CD4-positive, CD25-positive, alpha-beta regulatory T cell (primary cell): ENCODE data around the gene TANC1. TPM values are rescaled to one million over a fixed set of nuclear protein-coding genes. Genes with fewer than 3 reads are reported as not detected.

Source experiments
- ATAC-seq, 2 donors: fragments of 150-1000 bp; cut with Tn5 transposase; one replicate each; pipeline ENCODE4 v1.10.0; 2021; ENCODE audit warnings: low read depth in 2 of 2, moderate number of reproducible peaks in 2 of 2, moderate library complexity in 1 of 2
- DNase-seq, 3 donors: peaks; one replicate each; pipeline versions ENCODE4 v3.0.0 to v3.0.0-alpha.2; 2012 to 2022; ENCODE audit warnings: mixed read lengths in 1 of 3
- H3K27ac ChIP-seq: one replicate; pipeline ENCODE4 v1.7.0; 2013; ENCODE audit warnings: mild to moderate bottlenecking, low read length; ENCODE audit not compliant: insufficient read depth, poor library complexity, severe bottlenecking
- H3K27me3 ChIP-seq: one replicate; pipeline ENCODE4 v1.7.0; 2013; ENCODE audit warnings: low read length; ENCODE audit not compliant: control insufficient read depth, insufficient read depth
- H3K36me3 ChIP-seq: one replicate; pipeline ENCODE4 v1.7.0; 2013; ENCODE audit warnings: mild to moderate bottlenecking, low read length, moderate library complexity; ENCODE audit not compliant: control insufficient read depth, insufficient read depth
- H3K4me1 ChIP-seq: 2 replicates; pipeline ENCODE4 v1.7.0; 2013; ENCODE audit warnings: mild to moderate bottlenecking, low read length; ENCODE audit not compliant: insufficient read depth, control insufficient read depth, poor library complexity, severe bottlenecking
- H3K4me3 ChIP-seq: one replicate; pipeline ENCODE4 v1.7.0; 2013; ENCODE audit warnings: low read depth, mild to moderate bottlenecking, low read length, moderate library complexity
- H3K9me3 ChIP-seq, 2 experiments: 1 replicate in 1 of 2; 2 replicates in 1 of 2; pipeline ENCODE4 v1.7.0; 2013; ENCODE audit warnings: low read length in 2 of 2, mild to moderate bottlenecking in 1 of 2, moderate library complexity in 1 of 2; ENCODE audit not compliant: control insufficient read depth in 2 of 2
- H3K27ac Mint-ChIP-seq, 3 donors: one replicate each; pipeline ENCODE4 v1.8.0; 2020 to 2022; ENCODE audit warnings: mild to moderate bottlenecking in 3 of 3, mixed read lengths in 3 of 3, moderate library complexity in 2 of 3
- H3K27me3 Mint-ChIP-seq: one replicate; pipeline ENCODE4 v1.8.0; 2022; ENCODE audit warnings: mild to moderate bottlenecking, mixed read lengths
- H3K36me3 Mint-ChIP-seq: one replicate; pipeline ENCODE4 v1.8.0; 2020; ENCODE audit warnings: mixed read lengths
- H3K4me1 Mint-ChIP-seq, 4 donors: one replicate each; pipeline ENCODE4 v1.8.0; 2020 to 2022; ENCODE audit warnings: mixed read lengths in 4 of 4, mild to moderate bottlenecking in 1 of 4
- H3K4me3 Mint-ChIP-seq, 4 donors: one replicate each; pipeline ENCODE4 v1.8.0; 2020 to 2022; ENCODE audit warnings: mild to moderate bottlenecking in 4 of 4, mixed read lengths in 4 of 4, moderate library complexity in 3 of 4
- H3K9me3 Mint-ChIP-seq, 7 donors: one replicate each; pipeline ENCODE4 v1.8.0; 2020 to 2022; ENCODE audit warnings: mixed read lengths in 7 of 7, mild to moderate bottlenecking in 3 of 7, moderate library complexity in 2 of 7
- polyA plus RNA-seq, 4 donors: library from polyadenylated mRNA; unstranded; fragments of 300-500 nt; fragmentation: Illumina TruSeq; gene quantifications; one replicate each; pipeline ENCODE4 v1.2.3, GENCODE V29; 2021
- total RNA-seq: library from RNA; stranded (reverse); gene quantifications from one replicate; pipeline ENCODE4 v1.2.3, GENCODE V29; 2022

TANC1 gene
- total and polyA plus RNA-seq, 5 donors from 2014 or later: 0.06 to 0.07 TPM; not detected in 3

DNA sequence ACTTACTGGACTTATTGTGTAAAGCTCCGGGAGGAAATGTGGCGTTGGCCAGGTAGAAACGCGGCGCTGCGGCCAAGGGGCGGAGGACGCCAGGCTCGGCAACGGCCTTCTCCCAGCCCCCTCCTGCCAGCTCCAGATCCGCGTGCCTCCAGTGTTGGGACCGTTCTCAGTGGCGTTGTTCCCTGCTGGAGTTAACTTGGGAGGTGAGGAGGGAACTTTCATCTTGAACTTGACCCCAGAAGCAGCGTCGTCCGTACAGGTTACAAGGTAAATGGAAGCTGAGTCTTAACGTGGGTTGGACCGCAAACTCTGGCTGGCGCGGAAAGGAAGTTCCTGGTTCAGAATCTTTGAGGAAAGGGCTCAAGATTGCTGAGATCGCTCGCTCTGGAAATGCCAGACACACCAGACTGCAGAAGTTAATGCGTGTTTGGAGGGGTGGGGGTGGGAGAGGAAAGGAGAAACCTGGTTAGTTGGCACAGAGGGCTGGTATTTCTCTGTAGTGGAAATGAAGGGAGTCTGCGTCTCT lies 1.3 kb downstream of the TANC1 start:
- Histone ChIP-seq H3K27ac (no peak overlapping the region), H3K4me1 (peaks cover 20% of the 10 kb centered on the region), H3K36me3 (no peaks in the 10 kb centered on the region), H3K4me3 (no peak overlapping the region), H3K27me3 (peaks cover 34% of the 10 kb centered on the region), H3K9me3 (no peaks in the 10 kb centered on the region)
- DNase-seq: no peak
- Mint-ChIP-seq H3K4me3 (peak overlapping the region in 2 of 4 donors; percentile 68 to 70), H3K9me3 (peaks cover 0 to 4% (median 0%) of the 10 kb centered on the region in 7 donors), H3K36me3 (no peaks in the 10 kb centered on the region), H3K4me1 (peaks cover 0 to 13% (median 0%) of the 10 kb centered on the region in 4 donors), H3K27me3 (peaks cover 66% of the 10 kb centered on the region), H3K27ac (no peak overlapping the region)
- ATAC-seq: no peak

DNA sequence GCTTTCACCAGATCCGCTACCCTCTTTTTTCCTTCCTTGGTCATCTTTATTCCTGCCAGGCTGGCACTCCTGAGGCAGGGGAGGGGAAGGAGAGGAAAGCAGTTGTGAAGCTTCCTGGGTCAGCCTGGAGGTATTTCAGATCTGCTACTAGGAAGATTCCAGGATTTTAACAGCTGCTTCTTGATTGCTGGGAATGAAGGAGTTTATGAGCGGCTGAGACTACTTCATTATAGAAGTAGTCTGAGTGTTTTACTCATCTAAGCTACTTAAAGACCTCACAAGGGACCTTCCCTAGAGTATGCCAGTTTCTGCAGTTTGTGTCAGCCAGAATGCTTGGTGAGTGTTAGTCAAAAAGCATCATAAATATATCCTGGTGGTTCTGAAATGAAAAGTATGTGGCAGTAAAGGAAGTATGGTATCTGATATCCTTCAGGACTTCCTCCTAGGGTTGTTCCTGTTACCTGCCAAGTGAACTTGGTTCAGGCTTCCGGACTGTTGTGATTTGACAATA lies 1.9 kb downstream of the TANC1 start:
- no peak for ATAC-seq
- Histone ChIP-seq H3K27me3 (peaks cover 32% of the 10 kb centered on the region), H3K36me3 (no peaks in the 10 kb centered on the region), H3K9me3 (no peaks in the 10 kb centered on the region), H3K27ac (no peak overlapping the region), H3K4me1 (peaks cover 20% of the 10 kb centered on the region), H3K4me3 (no peak overlapping the region)
- DNase-seq: no peak
- no peaks in the 10 kb centered on the region for H3K36me3 Mint-ChIP-seq
- peak overlapping the region in 2 of 4 donors; percentile 68 to 70 for H3K4me3 Mint-ChIP-seq
- H3K4me1 Mint-ChIP-seq: peaks cover 0 to 13% (median 0%) of the 10 kb centered on the region in 4 donors
- no peak overlapping the region for H3K27ac Mint-ChIP-seq
- peaks cover 0 to 4% (median 0%) of the 10 kb centered on the region in 7 donors for H3K9me3 Mint-ChIP-seq
- H3K27me3 Mint-ChIP-seq: peaks cover 66% of the 10 kb centered on the region

DNA sequence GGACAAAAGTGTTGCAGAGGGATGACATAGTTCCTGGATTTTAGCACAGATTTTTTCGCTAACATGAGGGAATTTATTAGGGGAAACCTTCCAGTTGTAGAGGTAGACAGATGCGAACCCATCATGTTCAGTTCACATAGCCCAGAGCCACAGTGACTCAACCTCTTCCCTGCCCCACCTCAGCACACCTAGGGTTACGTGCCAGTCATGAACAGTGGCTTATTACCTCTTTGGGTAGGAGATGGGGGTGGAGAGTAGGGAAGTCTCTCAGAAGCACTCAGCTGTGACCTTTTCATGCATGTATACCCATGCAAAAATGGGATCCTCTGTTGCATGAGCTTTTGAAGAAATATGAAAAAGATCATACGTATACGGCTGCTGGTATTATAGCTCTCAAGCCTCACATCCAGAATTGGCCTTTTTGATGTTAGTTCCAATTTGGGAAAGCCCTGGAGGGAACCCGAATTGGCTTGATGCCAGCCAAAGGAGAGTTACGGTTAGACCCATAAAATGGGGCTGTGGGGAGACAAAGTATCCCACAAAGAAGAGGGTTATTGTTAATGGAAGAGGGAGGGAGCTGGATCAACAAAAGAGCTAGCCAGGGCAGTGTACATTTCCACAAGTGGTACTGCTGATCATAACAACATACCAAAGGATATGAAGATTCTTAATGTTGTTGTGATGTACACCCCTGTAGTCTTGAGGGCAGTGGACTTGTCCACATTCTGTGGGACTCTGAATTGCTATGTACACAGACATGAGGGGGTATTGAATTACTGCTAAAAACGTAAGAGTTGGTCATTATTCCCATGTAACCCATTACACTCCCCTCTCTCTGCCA lies 4.9 kb downstream of the TANC1 start:
- no peak overlapping the region for H3K4me3 ChIP-seq
- H3K9me3 ChIP-seq: no peaks in the 10 kb centered on the region
- peaks cover 19% of the 10 kb centered on the region for H3K27me3 ChIP-seq
- H3K27ac ChIP-seq: no peak overlapping the region
- peaks cover 0 to 4% (median 0%) of the 10 kb centered on the region in 7 donors for H3K9me3 Mint-ChIP-seq
- no peak overlapping the region for H3K27ac Mint-ChIP-seq
- H3K27me3 Mint-ChIP-seq: peaks cover 55% of the 10 kb centered on the region
- no peak overlapping the region for H3K4me3 Mint-ChIP-seq
- DNase-seq (no peak), ATAC-seq (no peak)
- no peaks in the 10 kb centered on the region for H3K36me3 ChIP-seq
- H3K36me3 Mint-ChIP-seq: no peaks in the 10 kb centered on the region
- peaks cover 0 to 13% (median 0%) of the 10 kb centered on the region in 4 donors for H3K4me1 Mint-ChIP-seq
- H3K4me1 ChIP-seq: peaks cover 16% of the 10 kb centered on the region

DNA sequence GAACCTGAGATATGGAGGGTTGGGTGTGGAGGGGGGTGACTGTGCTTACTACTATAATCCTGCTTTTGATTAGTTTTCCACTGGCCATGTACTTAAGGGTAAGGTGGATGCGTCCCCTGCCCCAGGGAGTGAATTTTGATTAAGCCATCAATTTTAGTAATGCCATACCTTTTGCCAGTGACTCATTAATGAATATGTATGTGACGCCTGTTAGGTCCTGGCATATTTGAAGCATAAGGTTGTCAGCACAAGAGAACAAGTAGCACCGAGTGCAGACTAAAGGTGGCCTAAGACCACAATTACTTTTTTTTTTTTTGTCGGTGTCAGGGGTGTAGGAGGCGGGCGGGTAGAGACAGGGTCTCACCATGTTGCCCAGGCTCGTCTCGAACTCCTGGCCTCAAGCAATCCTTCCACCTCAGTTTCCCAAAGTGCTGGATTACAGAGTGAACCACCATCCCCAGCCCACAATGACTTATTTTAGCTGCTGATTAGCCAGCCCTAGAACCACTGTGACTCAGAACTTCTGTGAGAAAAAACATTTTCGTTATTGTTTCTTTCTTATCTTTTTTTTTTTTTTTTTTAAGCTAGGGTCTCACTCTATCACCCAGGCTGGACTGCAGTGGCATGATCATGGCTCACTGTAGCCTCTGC lies 7.0 kb downstream of the TANC1 start:
- Mint-ChIP-seq H3K4me1 (no peaks in the 10 kb centered on the region), H3K27ac (no peak overlapping the region), H3K4me3 (no peak overlapping the region), H3K27me3 (peaks cover 46% of the 10 kb centered on the region), H3K9me3 (peaks cover 0 to 3% (median 0%) of the 10 kb centered on the region in 7 donors), H3K36me3 (no peaks in the 10 kb centered on the region)
- no peak overlapping the region for H3K4me3 ChIP-seq
- no peak overlapping the region for H3K27ac ChIP-seq
- no peaks in the 10 kb centered on the region for H3K9me3 ChIP-seq
- H3K27me3 ChIP-seq: peaks cover 15% of the 10 kb centered on the region
- ATAC-seq (no peak), DNase-seq (no peak)
- no peaks in the 10 kb centered on the region for H3K4me1 ChIP-seq
- no peaks in the 10 kb centered on the region for H3K36me3 ChIP-seq

DNA sequence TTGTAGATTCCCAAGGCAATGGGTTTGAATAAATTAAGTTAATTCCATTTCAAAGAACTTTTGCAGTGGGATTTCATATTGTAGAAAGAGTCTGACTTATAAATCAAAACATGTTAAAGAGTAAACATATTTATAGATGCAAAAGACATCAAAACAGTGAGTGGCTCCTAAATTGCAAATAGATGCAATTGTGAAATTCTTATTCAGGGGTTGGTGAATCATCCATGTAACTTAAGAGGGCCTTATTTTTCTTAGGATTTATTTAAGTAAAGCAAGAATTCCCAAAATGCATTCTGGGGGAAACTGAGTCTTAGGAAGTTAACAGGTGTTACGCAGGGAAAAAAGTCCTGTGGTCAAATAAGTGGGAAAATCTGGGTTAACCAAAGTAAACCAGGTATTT lies 11.3 kb downstream of the TANC1 start:
- Mint-ChIP-seq H3K27me3 (peaks cover 13% of the 10 kb centered on the region), H3K27ac (no peak overlapping the region), H3K36me3 (no peaks in the 10 kb centered on the region), H3K9me3 (no peaks in the 10 kb centered on the region), H3K4me3 (no peak overlapping the region), H3K4me1 (no peaks in the 10 kb centered on the region)
- DNase-seq: no peak
- ATAC-seq: no peak
- H3K9me3 ChIP-seq: no peaks in the 10 kb centered on the region
- H3K27ac ChIP-seq: no peak overlapping the region
- no peak overlapping the region for H3K4me3 ChIP-seq
- no peaks in the 10 kb centered on the region for H3K36me3 ChIP-seq
- no peaks in the 10 kb centered on the region for H3K4me1 ChIP-seq
- no peaks in the 10 kb centered on the region for H3K27me3 ChIP-seq

DNA sequence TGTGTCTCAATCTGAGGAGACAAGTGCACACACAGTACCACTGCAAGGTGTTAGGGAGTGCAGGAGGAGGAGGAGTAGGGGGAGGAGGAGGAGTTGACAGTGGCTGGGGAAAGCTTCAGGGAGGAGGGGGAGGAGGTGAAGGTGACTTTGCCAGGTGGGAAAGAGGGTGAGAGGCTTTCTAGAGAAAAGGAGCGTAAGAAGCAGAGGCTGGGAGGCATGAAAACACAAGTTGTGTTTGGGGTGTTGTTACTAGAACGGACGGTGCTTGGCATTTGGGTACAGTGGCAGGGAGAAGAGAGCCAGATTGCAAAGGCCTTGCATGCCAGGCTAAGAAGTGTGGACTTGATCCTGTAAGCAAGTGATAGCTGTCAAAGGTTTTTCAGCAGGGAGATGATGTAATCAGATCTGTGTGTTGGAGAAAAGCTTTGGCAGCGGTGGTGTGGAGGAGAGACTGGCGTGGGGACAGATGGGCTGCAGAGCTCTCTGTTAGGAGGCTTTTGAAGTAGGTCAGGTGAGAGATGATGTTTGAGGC lies 16.2 kb downstream of the TANC1 start:
- Mint-ChIP-seq H3K4me1 (no peaks in the 10 kb centered on the region), H3K36me3 (no peaks in the 10 kb centered on the region), H3K4me3 (no peak overlapping the region), H3K27ac (no peak overlapping the region), H3K9me3 (peaks cover 0 to 1% (median 0%) of the 10 kb centered on the region in 7 donors), H3K27me3 (no peaks in the 10 kb centered on the region)
- H3K4me3 ChIP-seq: no peak overlapping the region
- H3K27ac ChIP-seq: no peak overlapping the region
- no peaks in the 10 kb centered on the region for H3K36me3 ChIP-seq
- H3K27me3 ChIP-seq: peaks cover 2% of the 10 kb centered on the region
- DNase-seq: no peak
- H3K9me3 ChIP-seq: no peaks in the 10 kb centered on the region
- no peaks in the 10 kb centered on the region for H3K4me1 ChIP-seq
- no peak for ATAC-seq

DNA sequence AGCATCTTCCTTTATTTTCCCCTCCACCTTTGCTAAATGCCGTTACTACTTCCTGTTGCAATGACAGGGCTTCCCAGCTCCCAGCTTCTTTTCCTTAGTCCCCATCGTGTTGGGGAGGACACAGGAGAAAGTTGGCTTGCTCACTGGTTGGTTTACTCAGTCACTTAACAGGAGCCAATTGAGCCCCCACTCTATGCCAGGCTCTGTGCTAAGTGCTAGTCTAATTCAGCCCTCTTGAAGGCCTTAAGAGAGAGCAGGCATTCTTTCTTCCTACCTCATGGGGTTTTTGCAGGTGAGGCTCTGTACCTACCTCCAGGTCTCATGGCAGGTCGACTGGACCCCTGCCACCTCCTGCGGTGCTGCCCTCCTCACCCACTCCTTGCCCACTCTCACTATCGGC lies 20.1 kb downstream of the TANC1 start:
- DNase-seq (no peak), ATAC-seq (no peak)
- no peak overlapping the region for H3K27ac ChIP-seq
- Mint-ChIP-seq H3K27me3 (no peaks in the 10 kb centered on the region), H3K4me1 (no peaks in the 10 kb centered on the region), H3K4me3 (no peak overlapping the region), H3K36me3 (no peaks in the 10 kb centered on the region), H3K27ac (no peak overlapping the region), H3K9me3 (peaks cover 0 to 1% (median 0%) of the 10 kb centered on the region in 7 donors)
- no peaks in the 10 kb centered on the region for H3K9me3 ChIP-seq
- no peaks in the 10 kb centered on the region for H3K36me3 ChIP-seq
- no peak overlapping the region for H3K4me3 ChIP-seq
- H3K4me1 ChIP-seq: no peaks in the 10 kb centered on the region
- peaks cover 2% of the 10 kb centered on the region for H3K27me3 ChIP-seq
